HepG2 (cell line): ENCODE data around the gene KDELR3. TPM values are rescaled to one million over a fixed set of nuclear protein-coding genes. Genes with fewer than 3 reads are reported as not detected.

ENCODE experiments used
- ATAC-seq: fragments of 200-7000 bp; cut with Tn5 transposase; 3 replicates; pipeline ENCODE4 v1.9.1; 2020; ENCODE audit warnings: mild to moderate bottlenecking, moderate library complexity
- BruUV-seq: library from RNA; stranded (reverse); fragments of 400-500 nt; replicated peaks from 2 replicates; lab custom pipeline; 2021; lab: Mats Ljungman, UMichigan
- CTCF ChIA-PET: fragments of 300-600 bp; formaldehyde crosslinking; extraction: SDS; loops from one replicate; lab custom pipeline; 2021; ENCODE audit warnings: low total read pairs, inconsistent platforms, low intra/inter-chr PET ratio; lab: Yijun Ruan, JAX
- POLR2A ChIA-PET: fragments of 350-600 bp; sonication (Branson Sonifier 250); formaldehyde crosslinking; loops from one replicate; lab custom pipeline; 2020; ENCODE audit warnings: antibody characterized with exemption, inconsistent platforms; lab: Yijun Ruan, JAX
- DNase-seq: peaks from one replicate; pipeline ENCODE4 v3.0.0-alpha.2; 2015; ENCODE audit warnings: low spot score
- FAIRE-seq: peaks from 3 replicates; lab custom pipeline; 2011; peaks lifted over from hg19 to GRCh38; lab: Jason Lieb, UNC
- H2AFZ ChIP-seq: one replicate; pipeline ENCODE4 v1.6.1; 2011; ENCODE audit warnings: low read length, inconsistent platforms
- H3K27ac ChIP-seq: fragments of 300-600 bp; 3 replicates; pipeline ENCODE4 v1.8.0; 2011; ENCODE audit warnings: mixed run types, mild to moderate bottlenecking, mixed read lengths, low read length, inconsistent platforms; ENCODE audit not compliant: insufficient read depth; ENCODE audit errors: extremely low read length
- H3K27me3 ChIP-seq, 2 experiments: fragments of 200-600 bp in 1 of 2; 2 replicates in 1 of 2; 3 replicates in 1 of 2; pipeline versions ENCODE4 v1.6.0 to v1.8.0; 2011; ENCODE audit warnings: low read length in 2 of 2, mild to moderate bottlenecking in 2 of 2, moderate library complexity in 2 of 2, inconsistent platforms in 1 of 2; ENCODE audit not compliant: insufficient read depth in 2 of 2, control insufficient read depth in 1 of 2
- H3K36me3 ChIP-seq, 2 experiments: fragments of 200-600 bp in 1 of 2; replicated peaks in 1 of 2; 2 replicates in 1 of 2; 3 replicates in 1 of 2; pipeline versions ENCODE4 v1.5.1 to v1.8.0; 2011; ENCODE audit warnings: low read length in 2 of 2, inconsistent platforms in 1 of 2; ENCODE audit not compliant: insufficient read depth in 2 of 2, control insufficient read depth in 1 of 2
- H3K4me1 ChIP-seq: 2 replicates; pipeline ENCODE4 v1.5.1; 2012; ENCODE audit warnings: low read length, inconsistent platforms; ENCODE audit not compliant: insufficient read depth
- H3K4me2 ChIP-seq: 2 replicates; pipeline ENCODE4 v1.6.0; 2011; ENCODE audit warnings: low read depth, low read length, inconsistent platforms
- H3K4me3 ChIP-seq, 3 experiments: fragments of 200-600 bp in 1 of 3; sonication (generic), shearing (Covaris generic) in 1 of 3; replicated peaks in 1 of 3; 2 replicates each; pipeline ENCODE4 v1.5.1; 2011 to 2016; ENCODE audit warnings: low read length in 3 of 3, inconsistent platforms in 2 of 3, low read depth in 2 of 3, mild to moderate bottlenecking in 2 of 3, control low read depth in 1 of 3, mixed read lengths in 1 of 3; ENCODE audit not compliant: insufficient read depth in 1 of 3
- H3K79me2 ChIP-seq: one replicate; pipeline ENCODE4 v1.6.1; 2011; ENCODE audit warnings: low read length, inconsistent platforms; ENCODE audit not compliant: insufficient read depth
- H3K9ac ChIP-seq: 2 replicates; pipeline ENCODE4 v1.6.0; 2011; ENCODE audit warnings: mild to moderate bottlenecking, low read depth, low read length, inconsistent platforms; ENCODE audit not compliant: insufficient read depth
- H3K9me3 ChIP-seq: 2 replicates; pipeline ENCODE4 v1.5.1; 2012; ENCODE audit warnings: mild to moderate bottlenecking, low read length
- H4K20me1 ChIP-seq: 2 replicates; pipeline ENCODE4 v1.6.0; 2011; ENCODE audit warnings: inconsistent platforms, mild to moderate bottlenecking, low read length, moderate library complexity; ENCODE audit not compliant: insufficient read depth
- AKAP8 ChIP-seq: sonication (generic); formaldehyde crosslinking; IDR thresholded peaks from 2 replicates; pipeline ENCODE4 v1.5.1; 2020; ENCODE audit warnings: mild to moderate bottlenecking, missing genetic modification reagents
- HNF4G ChIP-seq, 2 experiments: sonication (generic) in 1 of 2; formaldehyde crosslinking in 1 of 2; IDR thresholded peaks; 2 replicates each; pipeline versions ENCODE4 v1.4.0 to v1.6.1; 2011 to 2020; ENCODE audit warnings: borderline replicate concordance in 2 of 2, low read depth in 2 of 2, mild to moderate bottlenecking in 2 of 2, low read length in 1 of 2, missing genetic modification reagents in 1 of 2, moderate library complexity in 1 of 2
- KDM2A ChIP-seq: sonication (generic); formaldehyde crosslinking; IDR thresholded peaks from 2 replicates; pipeline ENCODE4 v1.4.0; 2020; ENCODE audit warnings: low read depth, missing genetic modification reagents, borderline replicate concordance
- MAFK ChIP-seq, 2 experiments: IDR thresholded peaks in 1 of 2; conservative IDR thresholded peaks in 1 of 2; 2 replicates each; pipeline ENCODE4 v1.6.1; 2011; ENCODE audit warnings: improper control_type of control experiment in 2 of 2, low read length in 2 of 2
- MTA1 ChIP-seq: sonication (generic); formaldehyde crosslinking; IDR thresholded peaks from 2 replicates; pipeline ENCODE4 v1.4.0; 2020; ENCODE audit warnings: missing genetic modification reagents, mild to moderate bottlenecking, borderline replicate concordance
- NFKBIZ ChIP-seq: IDR thresholded peaks from 2 replicates; pipeline ENCODE4 v1.6.1; 2018; ENCODE audit warnings: missing genetic modification reagents, missing compliant biosample characterization
- NR2F6 ChIP-seq, 2 experiments: IDR thresholded peaks; 2 replicates each; pipeline ENCODE4 v1.6.1; 2016; ENCODE audit warnings: antibody characterized with exemption in 1 of 2, mild to moderate bottlenecking in 1 of 2
- TARDBP ChIP-seq: sonication (generic); formaldehyde crosslinking; IDR thresholded peaks from 2 replicates; pipeline ENCODE4 v1.8.0; 2022; ENCODE audit warnings: mild to moderate bottlenecking, missing genetic modification reagents
- ZMYM2 ChIP-seq: sonication (generic); formaldehyde crosslinking; IDR thresholded peaks from 2 replicates; pipeline ENCODE4 v1.8.0; 2022; ENCODE audit warnings: mild to moderate bottlenecking, missing genetic modification reagents
- ZNF720 ChIP-seq: sonication (generic); formaldehyde crosslinking; IDR thresholded peaks from 2 replicates; pipeline ENCODE4 v1.4.0; 2020; ENCODE audit warnings: missing genetic modification reagents
- ZSCAN25 ChIP-seq: sonication (generic); formaldehyde crosslinking; IDR thresholded peaks from 2 replicates; pipeline ENCODE4 v1.8.0; 2022; ENCODE audit warnings: mild to moderate bottlenecking, missing genetic modification reagents
- WGBS: methylation state at CpG from one replicate; pipeline ENCODE4 v1.1.6; 2017; ENCODE audit warnings: low lambda C conversion rate; 5-methylcytosine and 5-hydroxymethylcytosine counted together
- in situ Hi-C: cut with HindIII; loops from 2 replicates; pipeline ENCODE4 v1.10.0; 2017; ENCODE audit warnings: low pct_unique_long_range_greater_than_20kb; ENCODE audit not compliant: extremely low pct_ligation_motif_present
- intact Hi-C: fragments of 100-400 bp; cut with micrococcal nuclease; formaldehyde crosslinking; loops from one replicate; pipeline ENCODE4 v1.10.0; 2022; ENCODE audit not compliant: unreplicated experiment
- polyA plus RNA-seq, 8 experiments: library from polyadenylated mRNA; depleted of rRNA in 3 of 8; stranded (reverse) in 7 of 8; unstranded in 1 of 8; fragments of >200 nt; fragmentation: Illumina TruSeq in 4 of 8; extraction: Trizol in 4 of 8; gene quantifications; 2 replicates each; pipeline versions ENCODE4 v1.2.1 to v1.2.3, GENCODE V29; 2011 to 2016; ENCODE audit warnings: low read depth in 4 of 8, missing spikeins in 1 of 8, mixed read lengths in 1 of 8; ENCODE audit not compliant: insufficient read depth in 1 of 8
- total RNA-seq, 5 experiments: library from RNA; depleted of rRNA; stranded (reverse); fragments of >200 nt; fragmentation: Illumina TruSeq; extraction: Trizol; gene quantifications; 2 replicates each; pipeline ENCODE4 v1.2.3, GENCODE V29; 2016; ENCODE audit warnings: low read depth in 1 of 5
- TF ChIP-seq, protein P1 (sequence below): sonication (generic); formaldehyde crosslinking; IDR thresholded peaks from 2 replicates; pipeline ENCODE4 v1.4.0; 2020; ENCODE audit warnings: missing genetic modification reagents
- TF ChIP-seq, protein P2 (sequence below), 2 experiments: fragments of 450-650 bp in 1 of 2; sonication (generic) in 1 of 2; formaldehyde crosslinking in 1 of 2; IDR thresholded peaks; 2 replicates each; pipeline versions ENCODE4 v1.6.1 to v1.8.0; 2016 to 2022; ENCODE audit warnings: antibody characterized with exemption in 1 of 2, mild to moderate bottlenecking in 1 of 2, missing genetic modification reagents in 1 of 2

Gene KDELR3
- total and polyA plus RNA-seq, 2 of the 13 experiments (the other 11 are each of a cell fraction or from before 2014, with no cell fraction given) = 24.2 to 65.7 TPM

DNA sequence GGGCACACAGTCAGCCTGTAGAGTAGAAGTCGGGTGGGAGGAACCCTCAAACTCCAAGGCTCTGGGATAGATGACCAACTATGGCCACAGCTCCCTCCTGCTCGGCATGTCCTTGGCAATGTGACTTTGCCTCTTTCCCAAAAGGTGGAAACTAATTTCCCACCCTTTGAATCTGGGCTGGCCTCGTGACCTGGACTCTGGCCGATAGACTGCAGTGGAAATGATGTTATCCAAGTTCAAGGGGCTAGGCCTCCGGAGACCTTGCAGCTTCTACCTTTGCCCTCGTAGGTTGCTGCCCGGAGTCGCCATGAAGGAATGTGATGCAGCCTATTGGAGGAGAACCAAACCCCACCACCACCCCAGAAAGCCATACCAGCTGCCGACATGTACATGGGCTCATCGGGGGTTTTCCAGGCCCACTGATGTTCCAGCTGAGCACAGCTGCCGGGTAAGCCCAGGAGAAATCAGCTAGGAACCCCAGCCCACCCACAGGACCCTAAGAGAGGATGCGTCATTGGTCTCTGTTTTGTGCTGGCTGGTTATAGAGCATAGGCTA lies 43.3 kb upstream of the KDELR3 start:
- H3K36me3 ChIP-seq = no peaks in the 10 kb centered on the region
- H3K27ac ChIP-seq = no peak overlapping the region
- no peaks in the 10 kb centered on the region for H3K9me3 ChIP-seq
- ChIA-PET CTCF (no interaction called here), POLR2A (interaction anchor here (1.2 kb wide), 1 partner anchor 10 kb away, joined by 3 read pairs; no protein-coding TSS in a partner anchor)
- DNase-seq = no peak
- H3K79me2 ChIP-seq = no peaks in the 10 kb centered on the region
- H3K27me3 ChIP-seq = peaks cover 0 to 2% of the 10 kb centered on the region in 2 experiments; a peak in 1 of 5 replicates
- H4K20me1 ChIP-seq = no peaks in the 10 kb centered on the region
- WGBS = 18% methylated on average over 11 of the region's 12 CpGs
- BruUV-seq = no TSS peak
- ATAC-seq = peak; percentile 16
- intact Hi-C loops = no loop called here
- H3K4me1 ChIP-seq = peaks cover 52% of the 10 kb centered on the region
- H3K4me3 ChIP-seq = peak overlapping the region in 1 of 3 experiments; percentile 69; a peak in 2 of 6 replicates
- no peak overlapping the region for H2AFZ ChIP-seq
- FAIRE-seq = peak; percentile 30
- in situ Hi-C loops = no loop called here
- H3K4me2 ChIP-seq = peak overlapping the region; percentile 86
- no peak overlapping the region for H3K9ac ChIP-seq
- TF ChIP-seq ZNF720 (no peak), AKAP8 (no peak), MAFK (conservative IDR thresholded peaks at IDR 0.05 in 1 of 2, IDR thresholded peaks at IDR 0.05 in 1 of 2; ENCODE audit: low read length in 2 of 2) (no peak), TARDBP (no peak), ZMYM2 (CRISPR knock-in tag) (no peak), HNF4G (IDR thresholded peaks at IDR 0.05; ENCODE audit: borderline replicate concordance, low read depth, low read length) (peak; percentile 62), HNF4G (CRISPR knock-in tag; IDR thresholded peaks at IDR 0.05; ENCODE audit: borderline replicate concordance, low read depth) (no peak), NFKBIZ (CRISPR knock-in tag) (no peak), ZSCAN25 (CRISPR knock-in tag) (no peak), MTA1 (0 out of 2 replicates have a peak, but pooled peaks have one; percentile 1), KDM2A (CRISPR knock-in tag) (0 out of 2 replicates have a peak, but pooled peaks have one; percentile 21), NR2F6 (IDR thresholded peaks at IDR 0.05) (peak; percentile 55), NR2F6 (CRISPR knock-in tag; IDR thresholded peaks at IDR 0.05) (peak; percentile 57)
- TF ChIP-seq, protein P1, sequence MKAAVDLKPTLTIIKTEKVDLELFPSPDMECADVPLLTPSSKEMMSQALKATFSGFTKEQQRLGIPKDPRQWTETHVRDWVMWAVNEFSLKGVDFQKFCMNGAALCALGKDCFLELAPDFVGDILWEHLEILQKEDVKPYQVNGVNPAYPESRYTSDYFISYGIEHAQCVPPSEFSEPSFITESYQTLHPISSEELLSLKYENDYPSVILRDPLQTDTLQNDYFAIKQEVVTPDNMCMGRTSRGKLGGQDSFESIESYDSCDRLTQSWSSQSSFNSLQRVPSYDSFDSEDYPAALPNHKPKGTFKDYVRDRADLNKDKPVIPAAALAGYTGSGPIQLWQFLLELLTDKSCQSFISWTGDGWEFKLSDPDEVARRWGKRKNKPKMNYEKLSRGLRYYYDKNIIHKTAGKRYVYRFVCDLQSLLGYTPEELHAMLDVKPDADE (CRISPR knock-in tag) = no peak
- TF ChIP-seq, protein P2, sequence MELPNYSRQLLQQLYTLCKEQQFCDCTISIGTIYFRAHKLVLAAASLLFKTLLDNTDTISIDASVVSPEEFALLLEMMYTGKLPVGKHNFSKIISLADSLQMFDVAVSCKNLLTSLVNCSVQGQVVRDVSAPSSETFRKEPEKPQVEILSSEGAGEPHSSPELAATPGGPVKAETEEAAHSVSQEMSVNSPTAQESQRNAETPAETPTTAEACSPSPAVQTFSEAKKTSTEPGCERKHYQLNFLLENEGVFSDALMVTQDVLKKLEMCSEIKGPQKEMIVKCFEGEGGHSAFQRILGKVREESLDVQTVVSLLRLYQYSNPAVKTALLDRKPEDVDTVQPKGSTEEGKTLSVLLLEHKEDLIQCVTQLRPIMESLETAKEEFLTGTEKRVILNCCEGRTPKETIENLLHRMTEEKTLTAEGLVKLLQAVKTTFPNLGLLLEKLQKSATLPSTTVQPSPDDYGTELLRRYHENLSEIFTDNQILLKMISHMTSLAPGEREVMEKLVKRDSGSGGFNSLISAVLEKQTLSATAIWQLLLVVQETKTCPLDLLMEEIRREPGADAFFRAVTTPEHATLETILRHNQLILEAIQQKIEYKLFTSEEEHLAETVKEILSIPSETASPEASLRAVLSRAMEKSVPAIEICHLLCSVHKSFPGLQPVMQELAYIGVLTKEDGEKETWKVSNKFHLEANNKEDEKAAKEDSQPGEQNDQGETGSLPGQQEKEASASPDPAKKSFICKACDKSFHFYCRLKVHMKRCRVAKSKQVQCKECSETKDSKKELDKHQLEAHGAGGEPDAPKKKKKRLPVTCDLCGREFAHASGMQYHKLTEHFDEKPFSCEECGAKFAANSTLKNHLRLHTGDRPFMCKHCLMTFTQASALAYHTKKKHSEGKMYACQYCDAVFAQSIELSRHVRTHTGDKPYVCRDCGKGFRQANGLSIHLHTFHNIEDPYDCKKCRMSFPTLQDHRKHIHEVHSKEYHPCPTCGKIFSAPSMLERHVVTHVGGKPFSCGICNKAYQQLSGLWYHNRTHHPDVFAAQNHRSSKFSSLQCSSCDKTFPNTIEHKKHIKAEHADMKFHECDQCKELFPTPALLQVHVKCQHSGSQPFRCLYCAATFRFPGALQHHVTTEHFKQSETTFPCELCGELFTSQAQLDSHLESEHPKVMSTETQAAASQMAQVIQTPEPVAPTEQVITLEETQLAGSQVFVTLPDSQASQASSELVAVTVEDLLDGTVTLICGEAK (IDR thresholded peaks at IDR 0.05) = no peak
- TF ChIP-seq, protein P2 (CRISPR knock-in tag; IDR thresholded peaks at IDR 0.05) = no peak
